Transverse colon (tissue), 4 donors: ENCODE measurements around the gene GABRR3.

Experiments used
- CTCF ChIP-seq, 5 experiments: fragments of 200-600 bp in 3 of 5; fragments of 450-650 bp in 2 of 5; sonication (generic) in 3 of 5; IDR thresholded peaks; 1 replicate in 2 of 5; 2 replicates in 3 of 5; pipeline ENCODE4 v1.5.1; 2016 to 2017; ENCODE audit warnings: antibody characterized with exemption in 5 of 5, inconsistent platforms in 3 of 5, mild to moderate bottlenecking in 2 of 5, moderate library complexity in 1 of 5
- EP300 ChIP-seq: sonication (generic); formaldehyde crosslinking; IDR thresholded peaks from one replicate; pipeline ENCODE4 v1.6.1; 2017; ENCODE audit warnings: antibody characterized with exemption, low read depth
- POLR2A ChIP-seq: fragments of 450-650 bp; IDR thresholded peaks from one replicate; pipeline ENCODE4 v1.6.1; 2016; ENCODE audit warnings: antibody characterized with exemption, mild to moderate bottlenecking, moderate library complexity
- POLR2AphosphoS5 ChIP-seq, 3 donors: sonication (generic); formaldehyde crosslinking; IDR thresholded peaks; one replicate each; pipeline ENCODE4 v1.6.1; 2016; ENCODE audit warnings: antibody characterized with exemption in 3 of 3

- TF ChIP-seq POLR2AphosphoS5 (IDR thresholded peaks at IDR 0.05) = no peak
- TF ChIP-seq CTCF (IDR thresholded peaks at IDR 0.05) = no peak
- no peak for TF ChIP-seq POLR2A
- no peak for TF ChIP-seq EP300
Observed at GRCh38 chr3:98048586-98048985, 13.5 kb upstream of the GABRR3 start.
